AG10803 (cell line): Measurements from ENCODE around the gene PXMP4.

Experiments used
- DNase-seq: peaks from one replicate; pipeline ENCODE4 v3.0.0; 2010; ENCODE audit warnings: low read depth
- H3K4me3 ChIP-seq: 2 replicates; pipeline ENCODE4 v1.5.1; 2011; ENCODE audit warnings: mild to moderate bottlenecking, low read length, control low read depth
- TF ChIP-seq, protein P1 (sequence below): conservative IDR thresholded peaks from 2 replicates; pipeline ENCODE4 v1.5.1; 2011; ENCODE audit warnings: mild to moderate bottlenecking, low read length, control low read depth, inconsistent platforms

The PXMP4 gene

DNA sequence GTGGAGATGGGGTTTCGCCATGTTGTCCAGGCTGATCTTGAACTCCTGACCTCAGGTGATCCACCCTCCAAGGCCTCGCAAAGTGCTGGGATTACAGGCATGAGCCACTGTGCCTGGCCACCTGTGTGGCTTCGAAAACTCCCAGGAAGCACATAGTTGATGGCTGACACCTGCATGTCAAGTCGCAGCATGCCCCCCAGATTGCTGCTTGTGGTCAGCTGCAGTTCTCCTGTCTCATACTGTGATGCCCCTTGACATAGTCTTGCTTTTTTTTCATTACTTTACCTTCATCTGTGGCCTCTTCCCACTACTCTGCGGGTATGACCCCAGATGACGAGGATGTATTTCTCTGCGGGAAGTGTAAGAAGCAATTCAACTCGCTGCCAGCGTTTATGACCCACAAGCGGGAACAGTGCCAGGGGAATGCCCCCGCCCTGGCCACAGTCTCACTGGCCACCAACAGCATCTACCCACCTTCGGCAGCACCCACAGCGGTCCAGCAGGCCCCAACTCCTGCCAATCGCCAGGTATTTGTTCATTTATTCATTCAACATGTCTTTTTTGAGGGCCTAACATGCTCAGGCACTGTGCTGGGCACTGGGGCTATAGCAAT lies 24.8 kb upstream of the PXMP4 start:
- DNase-seq, result no peak
- H3K4me3 ChIP-seq, result no peak overlapping the region
- TF ChIP-seq, protein P1, sequence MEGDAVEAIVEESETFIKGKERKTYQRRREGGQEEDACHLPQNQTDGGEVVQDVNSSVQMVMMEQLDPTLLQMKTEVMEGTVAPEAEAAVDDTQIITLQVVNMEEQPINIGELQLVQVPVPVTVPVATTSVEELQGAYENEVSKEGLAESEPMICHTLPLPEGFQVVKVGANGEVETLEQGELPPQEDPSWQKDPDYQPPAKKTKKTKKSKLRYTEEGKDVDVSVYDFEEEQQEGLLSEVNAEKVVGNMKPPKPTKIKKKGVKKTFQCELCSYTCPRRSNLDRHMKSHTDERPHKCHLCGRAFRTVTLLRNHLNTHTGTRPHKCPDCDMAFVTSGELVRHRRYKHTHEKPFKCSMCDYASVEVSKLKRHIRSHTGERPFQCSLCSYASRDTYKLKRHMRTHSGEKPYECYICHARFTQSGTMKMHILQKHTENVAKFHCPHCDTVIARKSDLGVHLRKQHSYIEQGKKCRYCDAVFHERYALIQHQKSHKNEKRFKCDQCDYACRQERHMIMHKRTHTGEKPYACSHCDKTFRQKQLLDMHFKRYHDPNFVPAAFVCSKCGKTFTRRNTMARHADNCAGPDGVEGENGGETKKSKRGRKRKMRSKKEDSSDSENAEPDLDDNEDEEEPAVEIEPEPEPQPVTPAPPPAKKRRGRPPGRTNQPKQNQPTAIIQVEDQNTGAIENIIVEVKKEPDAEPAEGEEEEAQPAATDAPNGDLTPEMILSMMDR, result no peak

DNA sequence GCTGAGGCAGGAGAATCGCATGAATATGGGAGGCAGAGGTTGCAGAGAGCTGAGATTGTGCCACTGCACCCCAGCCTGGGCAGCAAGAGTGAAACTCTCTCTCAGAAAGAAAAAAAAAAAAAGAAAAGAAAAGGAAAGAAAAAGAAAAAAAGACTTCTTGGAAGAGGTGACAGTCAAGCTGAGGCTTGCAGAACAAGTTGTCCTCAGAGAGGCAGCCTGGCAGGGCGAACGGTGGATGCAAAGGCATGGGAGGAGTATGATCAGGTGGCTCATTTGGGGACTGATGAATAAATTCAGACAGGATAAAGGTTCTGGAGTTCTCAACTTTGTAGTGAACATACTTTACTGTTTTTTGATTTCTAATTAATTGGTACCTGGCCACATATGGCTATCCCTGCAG lies 24.1 kb upstream of the PXMP4 start:
- TF ChIP-seq, protein P1, result no peak
- H3K4me3 ChIP-seq, result no peak overlapping the region
- no peak for DNase-seq

DNA sequence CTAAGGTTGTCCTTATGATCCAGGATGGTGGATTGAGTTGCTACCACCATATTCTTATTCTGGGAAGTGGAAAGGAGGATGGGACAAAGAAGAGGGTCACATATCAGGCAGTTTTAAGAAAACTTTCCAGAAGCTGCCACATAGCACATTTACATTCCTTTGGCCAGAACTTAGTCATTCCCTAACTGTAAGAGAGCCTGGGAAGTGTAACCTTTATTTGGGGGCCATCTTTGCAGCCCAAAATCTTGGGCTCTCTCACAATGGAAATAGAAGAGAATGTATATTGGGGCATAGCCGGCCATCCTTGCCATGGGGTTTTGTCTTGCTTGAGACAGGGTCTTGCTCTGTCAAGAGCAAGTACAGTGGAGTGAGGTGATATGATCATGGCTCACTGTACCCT lies 20.1 kb upstream of the PXMP4 start:
- DNase-seq, result no peak
- no peak overlapping the region for H3K4me3 ChIP-seq
- TF ChIP-seq, protein P1, result no peak

DNA sequence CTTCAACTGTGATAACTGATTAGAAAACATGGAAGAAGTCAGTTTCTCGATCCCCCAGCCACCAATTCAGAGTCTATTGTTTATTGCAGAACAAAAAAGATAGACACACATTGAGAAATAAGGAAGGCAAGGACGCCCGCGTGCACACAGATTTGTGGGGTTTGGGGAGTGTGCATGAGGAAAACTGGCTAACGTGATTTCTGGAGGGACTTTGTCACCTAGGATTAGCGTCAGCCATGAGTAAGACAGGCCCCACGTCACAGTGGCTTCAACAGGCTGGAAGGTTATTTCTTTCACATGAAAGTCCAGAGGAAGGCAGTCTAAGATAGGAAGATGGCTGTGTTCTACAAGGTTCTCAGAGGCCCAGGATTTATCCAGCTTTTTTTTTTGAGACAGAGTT lies 19.4 kb upstream of the PXMP4 start:
- TF ChIP-seq, protein P1, result no peak
- DNase-seq, result no peak
- no peak overlapping the region for H3K4me3 ChIP-seq

DNA sequence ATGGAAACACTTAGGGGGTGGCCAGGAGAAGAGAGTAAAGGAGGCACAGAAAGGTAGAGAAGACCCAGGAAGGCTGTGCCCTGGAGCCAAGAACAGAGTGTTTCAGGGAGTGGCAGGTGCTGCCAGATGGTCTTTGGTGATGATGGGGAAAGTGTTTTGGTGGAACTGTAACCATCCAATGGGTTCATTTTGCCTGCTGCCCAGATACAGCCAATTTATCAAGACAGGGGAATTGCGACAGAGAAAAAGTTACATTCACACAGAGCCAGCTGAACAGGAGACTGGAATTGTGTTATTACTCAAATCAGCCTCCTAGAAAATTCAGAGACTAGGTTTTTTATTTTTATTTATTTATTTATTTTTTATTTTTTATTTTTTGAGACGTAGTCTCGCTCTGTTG lies 16.9 kb upstream of the PXMP4 start:
- TF ChIP-seq, protein P1, result no peak
- H3K4me3 ChIP-seq, result no peak overlapping the region
- DNase-seq, result no peak

DNA sequence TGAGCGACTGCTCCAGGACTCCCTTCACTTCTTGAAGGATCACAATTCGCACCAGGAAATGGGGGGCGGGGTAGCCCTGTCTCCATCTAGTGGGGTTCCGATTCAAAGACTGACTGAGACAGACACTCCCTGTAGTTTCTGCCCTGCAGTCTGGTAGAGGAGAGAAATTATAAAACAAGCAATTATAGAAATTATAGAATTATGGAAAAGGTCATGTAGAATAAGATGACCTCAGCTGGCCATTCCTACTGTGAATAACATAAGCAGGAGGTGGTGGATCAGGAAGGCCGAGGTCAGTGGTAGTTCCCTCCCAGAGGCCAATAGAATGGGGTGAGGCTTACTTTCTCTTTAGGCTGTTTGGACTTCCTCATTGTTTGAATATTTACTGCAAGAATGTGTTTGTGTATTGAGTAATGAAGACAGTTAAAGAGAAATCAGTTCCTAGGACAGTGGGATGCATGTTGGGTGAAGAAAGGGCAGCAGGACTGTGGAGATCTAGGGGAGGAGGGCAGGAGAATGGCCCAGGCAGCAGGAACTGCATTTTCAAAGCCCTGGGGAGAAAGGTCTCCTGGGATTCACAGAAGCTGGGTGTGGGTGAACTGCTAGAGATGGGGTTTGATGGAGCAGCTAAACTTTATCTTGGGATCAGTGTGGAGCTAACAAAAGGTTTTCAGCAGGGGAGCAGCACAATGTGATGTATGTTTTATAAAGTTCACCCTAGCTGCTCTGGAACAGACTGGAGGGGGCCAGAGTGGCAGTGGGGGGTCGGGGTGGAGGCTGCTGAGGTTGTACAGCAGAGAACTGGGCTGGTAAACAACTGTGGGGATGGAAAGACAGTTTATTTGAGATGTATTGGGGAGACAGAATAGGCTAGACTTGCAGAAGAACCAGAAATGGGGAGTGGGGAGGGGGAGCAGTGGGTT lies 13.8 kb upstream of the PXMP4 start:
- H3K4me3 ChIP-seq, result peak overlapping the region; percentile 28
- peak; percentile 91 for DNase-seq
- TF ChIP-seq, protein P1, result no peak
